HepG2 (cell line): ENCODE results near the gene PIGW. TPM values are rescaled to one million over a fixed set of nuclear protein-coding genes. Genes with fewer than 3 reads are reported as not detected.

Source experiments
- ARNTL ChIP-seq: sonication (generic); formaldehyde crosslinking; IDR thresholded peaks from 2 replicates; pipeline ENCODE4 v1.4.0; 2020; ENCODE audit warnings: mild to moderate bottlenecking, missing genetic modification reagents
- ATF6 ChIP-seq: sonication (generic); formaldehyde crosslinking; conservative IDR thresholded peaks from 2 replicates; pipeline ENCODE4 v1.4.0; 2020; ENCODE audit warnings: missing genetic modification reagents
- CREB1 ChIP-seq, 2 experiments: fragments of 450-650 bp in 1 of 2; IDR thresholded peaks; 2 replicates each; pipeline ENCODE4 v1.6.1; 2016 to 2017; ENCODE audit warnings: control low read depth in 1 of 2, mild to moderate bottlenecking in 1 of 2, missing compliant biosample characterization in 1 of 2, missing genetic modification characterization in 1 of 2
- DMAP1 ChIP-seq: IDR thresholded peaks from 2 replicates; pipeline ENCODE4 v1.6.1; 2016
- ELF3 ChIP-seq: IDR thresholded peaks from 2 replicates; pipeline ENCODE4 v1.6.1; 2016; ENCODE audit warnings: missing genetic modification reagents, missing compliant biosample characterization
- HMG20A ChIP-seq: IDR thresholded peaks from 2 replicates; pipeline ENCODE4 v1.6.1; 2016; ENCODE audit warnings: borderline replicate concordance
- IRF1 ChIP-seq: sonication (generic); formaldehyde crosslinking; IDR thresholded peaks from 2 replicates; pipeline ENCODE4 v1.4.0; 2020; ENCODE audit warnings: low read depth, mild to moderate bottlenecking, missing genetic modification reagents
- MBNL3 ChIP-seq: fragments of 250-450 bp; sonication (Bioruptor Pico); conservative IDR thresholded peaks from 2 replicates; pipeline ENCODE4 v1.8.0; 2022; ENCODE audit warnings: mild to moderate bottlenecking, inconsistent platforms
- POGK ChIP-seq: sonication (generic); formaldehyde crosslinking; conservative IDR thresholded peaks from 2 replicates; pipeline ENCODE4 v1.8.0; 2022; ENCODE audit warnings: mild to moderate bottlenecking, moderate library complexity, missing genetic modification reagents
- RCOR2 ChIP-seq: IDR thresholded peaks from 2 replicates; pipeline ENCODE4 v1.6.1; 2016; ENCODE audit warnings: missing biosample characterization, missing genetic modification reagents
- SIX1 ChIP-seq: sonication (generic); formaldehyde crosslinking; IDR thresholded peaks from 2 replicates; pipeline ENCODE4 v1.4.0; 2020; ENCODE audit warnings: missing genetic modification reagents, borderline replicate concordance
- SMYD3 ChIP-seq: sonication (generic); formaldehyde crosslinking; IDR thresholded peaks from 2 replicates; pipeline ENCODE4 v1.8.1; 2023; ENCODE audit warnings: mild to moderate bottlenecking, missing genetic modification reagents
- TFE3 ChIP-seq: IDR thresholded peaks from 2 replicates; pipeline ENCODE4 v1.6.1; 2016
- ZFP41 ChIP-seq: sonication (generic); formaldehyde crosslinking; IDR thresholded peaks from 2 replicates; pipeline ENCODE4 v1.4.0; 2020; ENCODE audit warnings: mild to moderate bottlenecking, missing genetic modification reagents, borderline replicate concordance
- ZMAT3 ChIP-seq: sonication (generic); formaldehyde crosslinking; conservative IDR thresholded peaks from 2 replicates; pipeline ENCODE4 v1.7.0; 2021; ENCODE audit warnings: missing genetic modification reagents
- ZMYM2 ChIP-seq: sonication (generic); formaldehyde crosslinking; IDR thresholded peaks from 2 replicates; pipeline ENCODE4 v1.8.0; 2022; ENCODE audit warnings: mild to moderate bottlenecking, missing genetic modification reagents
- ZMYM4 ChIP-seq: sonication (generic); formaldehyde crosslinking; IDR thresholded peaks from 2 replicates; pipeline ENCODE4 v1.8.1; 2023; ENCODE audit warnings: mild to moderate bottlenecking, missing genetic modification reagents
- ZNF251 ChIP-seq: sonication (generic); formaldehyde crosslinking; IDR thresholded peaks from 2 replicates; pipeline ENCODE4 v1.9.0; 2021; ENCODE audit warnings: mild to moderate bottlenecking, missing genetic modification reagents
- ZNF530 ChIP-seq: sonication (generic); formaldehyde crosslinking; IDR thresholded peaks from 2 replicates; pipeline ENCODE4 v1.5.0; 2020; ENCODE audit warnings: low read depth, mild to moderate bottlenecking, missing genetic modification reagents
- ZNF768 ChIP-seq: sonication (generic); formaldehyde crosslinking; IDR thresholded peaks from 2 replicates; pipeline ENCODE4 v1.4.0; 2020; ENCODE audit warnings: missing genetic modification reagents
- polyA plus RNA-seq, 8 experiments: library from polyadenylated mRNA; depleted of rRNA in 3 of 8; stranded (reverse) in 7 of 8; unstranded in 1 of 8; fragments of >200 nt; fragmentation: Illumina TruSeq in 4 of 8; extraction: Trizol in 4 of 8; gene quantifications; 2 replicates each; pipeline versions ENCODE4 v1.2.1 to v1.2.3, GENCODE V29; 2011 to 2016; ENCODE audit warnings: low read depth in 4 of 8, missing spikeins in 1 of 8, mixed read lengths in 1 of 8; ENCODE audit not compliant: insufficient read depth in 1 of 8
- total RNA-seq, 5 experiments: library from RNA; depleted of rRNA; stranded (reverse); fragments of >200 nt; fragmentation: Illumina TruSeq; extraction: Trizol; gene quantifications; 2 replicates each; pipeline ENCODE4 v1.2.3, GENCODE V29; 2016; ENCODE audit warnings: low read depth in 1 of 5

The PIGW gene
- total and polyA plus RNA-seq, 2 of the 13 experiments (the other 11 are each of a cell fraction or from before 2014, with no cell fraction given), result 9.0 to 24.0 TPM

- TF ChIP-seq ZMYM4 (CRISPR knock-in tag), result 0 out of 2 replicates have a peak, but pooled peaks have one; percentile 25
- TF ChIP-seq DMAP1 (CRISPR knock-in tag), result peak; percentile 91
- no peak for TF ChIP-seq IRF1 (CRISPR knock-in tag)
- TF ChIP-seq TFE3 (CRISPR knock-in tag), result 0 out of 2 replicates have a peak, but pooled peaks have one; percentile 17
- 0 out of 2 replicates have a peak, but pooled peaks have one; percentile 7 for TF ChIP-seq ARNTL (CRISPR knock-in tag)
- TF ChIP-seq SIX1 (CRISPR knock-in tag), result no peak
- peak; percentile 70 for TF ChIP-seq ZNF768
- TF ChIP-seq ELF3 (CRISPR knock-in tag), result peak; percentile 66; the same call in 1 of the 2 replicates
- peak; percentile 63 for TF ChIP-seq CREB1 (IDR thresholded peaks at IDR 0.05)
- TF ChIP-seq CREB1 (CRISPR knock-in tag; IDR thresholded peaks at IDR 0.05), result no peak
- TF ChIP-seq ZMAT3 (CRISPR knock-in tag), result peak; percentile 48
- no peak for TF ChIP-seq RCOR2 (CRISPR knock-in tag)
- no peak for TF ChIP-seq HMG20A (CRISPR knock-in tag)
- TF ChIP-seq SMYD3 (CRISPR knock-in tag), result peak; percentile 45; the same call in 1 of the 2 replicates
- TF ChIP-seq POGK, result peak; percentile 73
- TF ChIP-seq ZMYM2 (CRISPR knock-in tag), result no peak
- TF ChIP-seq ZFP41, result no peak
- no peak for TF ChIP-seq ZNF530 (CRISPR knock-in tag)
- no peak for TF ChIP-seq ATF6 (CRISPR knock-in tag)
- TF ChIP-seq MBNL3, result no peak
- TF ChIP-seq ZNF251 (CRISPR knock-in tag), result no peak
These were observed 11.0 kb downstream of the PIGW start (continued) for GRCh38 chr17:36545465-36546417.
